IPS DF 19.7 (cell line): ENCODE measurements around the gene NOVA2.
"Not testable (repeated sequence)": the region's sequence is repeated elsewhere in the genome, so short reads cannot be mapped to it uniquely, and the experiment has no call there.

Experiments
- DNase-seq: peaks from one replicate; pipeline ENCODE4 v3.0.0-alpha.2; 2013; ENCODE audit warnings: low read depth, low spot score

NOVA2 gene

DNA sequence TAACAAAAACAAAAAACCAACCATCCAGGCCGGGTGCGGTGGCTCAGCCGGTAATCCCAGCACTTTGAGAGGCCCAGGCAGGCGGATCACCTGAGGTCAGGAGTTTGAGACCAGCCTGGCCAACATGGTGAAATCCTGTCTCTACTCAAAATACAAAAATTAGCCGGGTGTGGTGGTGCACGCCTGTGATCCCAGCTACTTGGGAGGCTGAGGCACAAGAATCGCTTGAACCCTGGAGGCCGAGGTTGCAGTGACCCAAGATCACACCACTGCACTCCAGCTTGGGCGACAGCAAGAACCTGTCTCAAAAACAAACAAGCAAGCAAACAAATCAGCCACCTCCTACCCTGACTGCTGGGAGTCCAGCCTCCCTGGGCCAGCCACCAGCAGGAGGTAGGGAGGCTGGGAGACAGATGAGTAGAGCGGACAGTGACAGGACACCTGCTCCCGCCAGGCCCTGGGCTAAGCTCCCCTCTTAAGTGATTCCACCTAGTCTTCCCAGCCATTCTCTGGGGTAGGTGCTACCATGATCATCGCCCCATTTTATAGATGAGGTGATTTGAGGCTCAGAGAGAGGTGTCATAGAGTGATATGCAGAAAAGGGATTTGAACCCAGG is 77.6 kb downstream of the NOVA2 start:
- not testable (repeated sequence) for DNase-seq

DNA sequence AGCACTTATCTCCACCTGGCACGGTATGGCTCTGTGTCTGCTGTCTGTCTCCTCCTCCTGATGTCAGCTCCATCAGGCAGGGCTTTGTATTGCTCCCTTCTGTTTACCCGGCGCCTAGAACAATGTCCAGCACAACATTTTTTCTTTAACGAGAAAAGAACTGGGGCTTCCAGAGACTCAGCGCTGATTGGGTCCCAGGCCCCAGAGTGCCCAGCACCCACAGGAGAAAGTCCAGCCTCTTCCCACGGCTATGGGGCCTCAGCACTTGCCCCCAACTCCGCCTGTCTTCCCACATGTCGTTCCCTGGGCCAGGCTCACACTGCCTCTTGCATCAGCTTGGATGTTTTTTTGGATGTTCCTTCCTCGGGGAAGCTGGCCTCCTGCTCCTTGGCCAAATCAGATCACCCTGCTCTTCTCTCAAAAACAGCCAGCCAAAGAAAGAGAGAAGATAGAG is 78.1 kb downstream of the NOVA2 start:
- no peak for DNase-seq

DNA sequence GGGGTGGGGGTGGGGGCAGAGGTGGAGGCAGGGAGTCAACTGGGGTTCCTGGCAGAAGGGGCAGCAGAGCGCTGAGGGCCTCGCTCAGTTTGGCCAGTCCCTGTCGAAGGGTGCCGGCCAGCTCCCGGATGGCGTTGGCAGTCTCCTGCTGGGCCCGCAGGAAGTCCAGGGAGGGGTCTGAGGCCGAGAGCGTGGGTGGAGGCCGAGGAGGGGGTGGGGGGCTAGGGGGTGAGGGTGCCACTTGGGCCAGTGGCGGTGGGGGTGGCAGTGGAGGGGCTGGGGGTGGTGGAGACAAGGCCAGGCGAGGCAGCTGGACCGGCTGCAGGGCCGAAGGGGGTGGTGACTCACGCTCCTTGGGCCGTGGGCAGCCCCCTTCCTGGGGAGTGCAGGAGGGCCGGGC is 82.8 kb downstream of the NOVA2 start:
- no peak for DNase-seq

- no peak for DNase-seq
Measured at GRCh38 chr19:45889210-45889885, 84.3 kb downstream of the NOVA2 start.

- DNase-seq = no peak
Measured at GRCh38 chr19:45887200-45887710, 86.4 kb downstream of the NOVA2 start.

DNA sequence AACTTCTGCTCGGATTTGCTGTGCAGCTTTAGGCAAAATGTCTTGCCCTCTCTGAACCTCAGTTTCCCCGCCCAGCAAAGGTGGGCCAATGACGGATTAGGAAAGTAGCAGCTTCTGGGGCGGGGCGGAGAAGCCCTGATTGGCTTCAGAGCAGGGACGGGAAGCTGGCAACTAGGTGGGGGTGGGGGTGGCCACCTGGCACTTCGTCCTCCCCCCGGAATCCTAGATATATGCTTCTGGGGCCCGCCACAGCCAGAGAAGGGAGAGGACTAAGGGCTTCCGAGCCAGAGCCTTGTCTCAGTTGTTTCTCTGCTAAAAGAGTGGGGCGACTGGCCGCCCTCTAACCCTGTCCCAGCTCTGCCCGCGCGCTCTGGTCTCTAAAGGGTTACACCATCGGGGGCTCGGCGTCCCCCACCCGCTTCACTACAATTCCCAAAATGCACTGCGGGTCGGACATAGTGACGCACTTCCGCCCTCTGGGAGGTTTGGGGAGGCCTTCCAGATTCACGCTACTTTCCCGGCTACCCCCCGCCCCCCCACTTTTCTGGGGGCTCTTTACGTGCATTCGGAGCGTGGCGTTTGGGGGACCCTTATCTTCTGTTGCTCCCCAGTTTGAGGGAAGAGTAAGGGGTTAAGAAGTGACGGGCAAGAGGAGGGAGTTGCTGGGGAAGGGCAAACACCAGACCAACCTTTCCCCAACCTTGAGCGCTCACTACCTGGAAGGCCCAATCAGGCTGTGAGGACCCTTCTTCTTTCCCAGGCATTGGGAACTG is 87.1 kb downstream of the NOVA2 start:
- no peak for DNase-seq

DNA sequence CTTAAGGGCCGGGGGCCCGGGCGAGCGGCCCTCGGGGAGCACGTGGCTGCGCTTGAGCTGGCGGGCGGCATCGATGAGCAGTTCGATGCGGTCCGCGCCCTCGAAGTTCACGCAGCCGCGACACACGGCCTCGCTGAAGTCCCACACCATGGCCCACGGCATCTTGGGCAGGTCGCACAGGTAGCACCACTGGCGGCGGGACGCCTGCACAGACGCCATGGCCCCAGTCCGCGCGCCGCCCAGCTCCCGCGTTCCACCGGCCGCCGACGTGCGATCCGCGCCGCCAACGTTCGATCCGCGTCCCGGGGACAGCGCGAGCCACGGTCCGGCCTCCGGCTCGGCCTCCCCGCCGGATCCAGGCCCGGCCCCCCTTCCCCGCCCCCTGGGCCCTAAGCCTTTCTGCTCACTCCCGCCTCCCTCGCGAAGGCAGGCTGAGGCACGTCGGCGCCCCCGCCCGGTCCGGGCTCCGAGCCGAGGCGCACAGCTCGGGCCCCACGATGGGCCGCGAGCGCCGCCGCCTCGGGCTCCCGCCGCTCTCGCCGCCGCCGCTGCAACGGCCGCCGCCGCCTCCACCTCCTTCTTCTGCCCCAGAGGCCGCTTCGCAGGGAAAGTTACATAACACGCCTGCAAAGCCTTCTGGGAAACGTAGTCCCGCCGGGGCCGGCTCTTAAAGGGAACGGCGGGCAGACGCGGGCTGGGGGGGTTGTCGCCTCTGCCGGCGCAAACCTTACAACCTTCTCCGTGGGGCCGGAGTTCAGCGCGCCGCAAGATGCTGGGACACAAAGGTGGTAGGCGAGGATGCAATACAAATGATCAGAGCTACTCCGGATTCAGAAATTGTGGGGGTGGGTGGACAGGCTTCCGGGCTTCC is 87.9 kb downstream of the NOVA2 start, which contains the start of gene IRF2BP1:
Gene IRF2BP1 (minus strand): TSS at position 586 of the 871 bp plus-strand sequence. CDS start 367 bp downstream, at position 219.
- DNase-seq = no peak

GRCh38 chr19:45884682-45885555 is 88.7 kb downstream of the NOVA2 start:
- DNase-seq = no peak

DNA sequence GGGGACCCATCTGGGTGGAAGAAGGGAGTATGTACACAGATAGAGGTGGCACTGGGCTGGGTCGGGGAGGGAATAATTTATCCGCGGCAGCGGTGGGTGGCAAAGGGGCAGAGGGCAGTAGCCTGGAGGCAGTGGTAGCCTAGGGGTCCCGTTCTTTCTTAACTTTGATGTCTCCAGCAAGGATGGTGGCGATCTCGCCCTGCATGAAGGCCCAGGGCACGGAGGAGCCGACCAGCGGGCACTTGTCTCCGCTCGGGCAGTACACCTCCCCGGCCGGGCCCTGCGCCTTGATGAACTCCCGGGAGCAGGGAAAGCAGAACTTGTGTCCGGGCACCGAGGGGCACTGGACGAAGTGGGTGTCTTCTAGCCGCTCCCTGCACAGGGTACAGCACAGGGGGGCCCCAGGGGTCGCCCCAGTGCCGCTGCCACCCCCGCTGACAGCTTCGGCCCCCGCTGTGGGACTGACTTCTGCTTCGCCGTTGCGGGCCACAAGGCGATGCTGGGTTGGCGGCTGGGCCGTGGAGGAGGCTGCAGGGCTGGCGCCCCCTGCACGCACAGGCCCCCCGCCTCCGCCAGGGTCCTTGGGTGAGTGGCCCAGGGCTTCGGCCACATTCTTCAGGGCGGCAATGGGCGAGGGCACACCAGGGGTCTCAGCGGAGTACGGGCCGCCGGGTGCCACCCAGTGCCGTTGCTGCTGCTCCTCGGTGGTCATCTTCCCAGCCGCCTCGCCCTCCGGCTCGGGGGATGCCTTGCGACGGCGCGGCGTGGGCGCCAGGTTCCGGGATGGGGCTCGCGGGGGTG is 89.6 kb downstream of the NOVA2 start:
- no peak for DNase-seq
